HG03460 (cell line): Measurements from ENCODE around the gene TCF20.

Source experiments
- ATAC-seq: cut with Tn5 transposase; IDR thresholded peaks from one replicate; pipeline ENCODE4 v1.9.1; 2021; ENCODE audit not compliant: unreplicated experiment

TCF20 gene

DNA sequence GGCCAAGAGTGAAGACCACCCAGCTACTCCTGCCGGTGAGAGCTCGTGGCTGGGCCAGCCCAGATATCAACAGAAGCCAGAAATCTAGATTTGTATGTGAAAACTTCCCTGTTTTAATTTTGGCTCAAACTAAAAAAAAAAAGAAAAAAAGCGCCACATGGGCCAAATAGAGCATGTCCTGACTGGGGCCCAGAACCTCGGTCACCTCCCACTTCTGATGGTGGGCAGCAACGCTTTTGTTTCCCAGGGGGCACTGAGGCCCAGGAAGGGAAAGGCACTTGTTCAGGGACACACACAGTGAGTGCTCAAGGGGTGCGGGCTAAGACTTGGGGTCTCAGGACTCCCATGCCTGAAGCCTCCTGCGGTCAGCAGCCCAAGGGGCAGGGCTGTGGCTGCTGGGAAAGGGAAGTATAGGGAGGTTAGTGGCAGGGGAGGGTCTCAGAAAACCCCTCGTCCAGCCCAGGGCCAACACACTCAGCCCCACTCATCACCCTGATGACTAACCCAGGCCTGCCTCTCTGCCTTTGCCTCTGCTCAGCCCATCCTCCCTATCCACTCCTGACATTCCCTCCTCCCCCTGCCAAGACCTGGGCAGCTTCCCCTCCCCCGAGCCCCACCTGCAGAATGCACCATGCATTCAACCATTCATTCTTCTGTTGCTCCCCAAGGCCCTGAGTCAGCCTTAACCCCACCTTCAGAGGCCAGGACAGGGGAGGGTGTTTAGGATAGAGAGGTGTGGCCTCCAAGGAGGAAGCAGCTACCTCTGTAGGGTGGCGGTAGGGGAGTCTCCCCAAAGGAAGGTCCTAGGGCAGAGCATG, 30.0 kb upstream of the TCF20 start:
- no peak for ATAC-seq

DNA sequence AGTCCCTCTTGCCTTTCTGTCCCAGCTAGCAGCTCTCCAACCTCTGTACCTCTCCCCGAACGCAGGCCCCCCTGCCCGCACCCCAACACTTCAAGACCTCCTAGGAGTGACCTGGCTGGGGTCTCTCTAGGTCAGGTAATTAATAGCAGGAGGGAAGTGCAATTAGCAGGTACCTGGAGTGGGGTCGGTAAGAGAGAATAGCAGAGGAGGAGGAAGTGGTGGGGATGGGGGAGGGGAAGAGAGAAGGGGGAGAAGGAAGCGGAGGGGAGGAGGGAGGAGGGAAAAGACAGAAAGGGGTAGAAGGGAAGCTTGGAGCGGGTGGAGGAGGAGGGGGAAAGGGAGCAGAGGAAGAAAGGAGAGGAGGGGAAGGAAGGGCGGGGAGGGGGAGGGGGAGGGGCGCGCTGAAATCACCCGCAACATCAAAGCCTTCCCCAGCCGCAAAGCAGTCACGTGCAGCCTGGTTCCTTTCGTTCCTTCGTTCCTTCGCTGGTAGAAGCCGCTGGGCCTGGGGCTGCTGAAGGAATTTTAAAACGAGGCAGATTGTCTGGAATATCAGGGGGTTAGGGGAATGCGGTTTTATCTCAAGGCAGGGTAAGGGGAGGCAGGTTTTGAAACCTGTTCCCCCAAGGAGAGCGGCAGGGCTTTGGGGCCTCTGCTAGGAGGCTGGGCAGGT, 29.3 kb upstream of the TCF20 start:
- ATAC-seq, result no peak

DNA sequence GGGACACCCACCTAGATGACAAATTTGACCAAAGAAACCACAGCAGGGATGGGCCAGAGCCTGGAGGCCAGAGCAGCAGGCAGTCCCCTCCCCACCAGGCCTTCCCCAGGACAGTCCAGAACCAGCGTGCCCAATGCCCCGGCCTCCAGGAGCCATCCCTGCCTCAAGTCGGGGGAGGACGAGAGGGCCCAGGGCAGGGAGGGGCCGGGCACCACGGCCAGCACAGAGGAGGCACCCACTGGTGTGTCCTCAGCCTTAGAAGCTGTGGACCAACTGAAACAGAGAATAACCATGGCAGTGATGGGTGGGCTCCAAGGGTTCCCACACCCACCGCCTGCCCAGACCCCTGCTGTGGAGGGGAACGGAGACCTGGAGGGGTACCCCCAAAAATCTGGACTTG, 28.3 kb upstream of the TCF20 start:
- ATAC-seq, result no peak

DNA sequence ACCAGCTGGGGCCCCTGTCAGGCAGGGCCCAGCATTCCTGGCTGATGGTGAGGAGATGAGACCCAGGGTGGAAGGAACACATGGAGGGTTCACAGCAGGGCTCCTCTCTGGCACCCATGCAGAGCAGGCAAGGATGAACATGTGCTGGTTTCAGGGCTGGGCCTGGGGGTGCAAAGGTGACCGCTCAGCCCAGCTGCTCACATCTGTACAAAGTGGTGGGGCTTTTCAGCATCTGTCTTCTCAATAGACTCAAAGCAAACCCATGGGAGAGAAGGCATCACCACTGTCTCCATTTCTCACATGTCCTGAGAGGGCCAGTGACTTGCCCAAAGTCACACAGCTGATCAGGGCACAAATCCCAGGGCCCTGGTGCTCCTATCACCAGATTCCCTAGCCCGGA, 27.3 kb upstream of the TCF20 start:
- ATAC-seq, result no peak

DNA sequence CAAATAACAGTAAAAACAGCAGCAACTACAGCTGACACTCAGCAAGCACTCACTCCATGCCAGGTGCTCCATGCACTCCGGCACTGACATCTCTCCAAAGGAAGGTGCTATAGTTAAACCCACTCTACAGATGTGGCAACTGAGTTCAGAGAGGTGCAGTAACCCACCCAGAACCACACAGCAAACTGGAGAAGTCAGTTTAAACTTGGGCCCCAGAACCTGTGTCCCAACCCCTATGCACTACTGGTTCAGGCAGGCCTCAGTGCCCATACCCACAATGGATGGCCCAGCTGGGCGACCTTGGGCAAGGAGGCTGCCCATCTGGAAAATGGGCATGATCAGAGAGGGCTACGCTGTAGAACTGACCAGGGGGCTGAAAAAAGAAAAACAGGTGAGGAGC, 26.4 kb upstream of the TCF20 start:
- ATAC-seq, result no peak

DNA sequence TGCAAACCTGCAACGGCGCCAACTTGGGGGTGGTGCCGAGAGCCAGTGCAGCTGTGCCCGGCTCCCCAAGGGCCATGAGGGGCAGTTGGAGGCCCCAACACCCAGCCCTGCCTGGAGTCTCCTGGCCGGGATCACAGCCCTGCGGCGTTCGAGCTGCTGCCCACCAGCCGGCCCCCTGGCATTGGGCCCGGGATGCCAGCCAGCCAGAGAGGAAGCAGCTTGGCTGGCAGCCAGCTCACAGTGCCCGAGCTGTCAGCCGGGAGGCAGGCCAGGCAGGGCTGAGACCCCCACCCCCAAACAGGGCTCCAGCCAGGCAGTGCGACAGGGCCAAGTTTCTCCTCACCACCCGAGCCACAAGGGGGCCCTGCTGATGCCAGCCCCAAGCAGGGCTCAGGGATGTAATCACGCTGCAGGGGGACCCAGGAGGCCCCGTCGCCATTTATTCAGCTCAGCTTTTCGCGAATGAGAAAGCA, 26.0 kb upstream of the TCF20 start:
- no peak for ATAC-seq

DNA sequence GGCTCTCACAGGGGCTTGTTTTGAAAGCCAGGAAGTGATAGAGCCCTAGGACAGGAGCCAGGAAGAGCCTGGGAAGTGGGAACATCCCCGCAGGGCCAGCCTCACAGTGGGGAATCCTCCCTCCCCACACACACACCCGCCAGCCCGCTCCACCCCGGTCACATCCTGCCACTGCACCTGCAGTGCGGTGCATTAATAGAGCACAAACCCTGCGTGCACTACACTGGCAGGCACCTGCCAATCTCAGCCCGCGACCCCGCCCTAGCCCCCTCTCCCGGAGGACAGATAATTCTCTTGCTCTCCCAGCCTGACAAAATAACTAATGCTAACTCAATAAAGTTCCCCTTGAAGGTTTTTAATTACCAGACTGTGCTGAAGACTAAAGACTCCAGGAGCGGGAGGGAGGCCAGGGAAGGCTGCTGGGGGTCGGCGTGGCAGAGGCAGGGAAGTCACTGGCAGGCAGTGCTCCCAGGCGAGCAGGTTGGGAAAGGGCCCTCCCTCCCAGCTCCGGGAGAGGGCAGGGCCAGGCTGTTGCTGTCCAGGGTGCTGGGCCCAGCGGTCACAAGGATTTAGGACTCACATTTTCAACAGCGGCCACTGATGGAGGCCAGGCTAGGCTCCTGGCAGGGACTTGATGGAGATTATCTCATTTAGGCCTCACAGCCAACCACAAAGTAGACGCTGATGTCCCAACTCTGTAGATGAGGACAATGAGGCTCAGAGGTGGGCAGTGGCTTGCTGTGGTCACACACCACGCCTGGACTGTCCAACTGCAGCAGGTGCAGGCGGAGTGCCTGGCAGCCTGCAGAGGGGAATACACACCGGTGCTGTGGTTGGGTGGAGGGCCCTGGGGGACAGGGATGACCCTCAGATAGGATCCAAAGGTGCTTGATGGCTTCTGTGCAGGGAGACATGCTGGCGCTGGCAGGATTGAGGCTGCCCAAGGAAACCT, 23.9 kb upstream of the TCF20 start:
- ATAC-seq, result no peak

DNA sequence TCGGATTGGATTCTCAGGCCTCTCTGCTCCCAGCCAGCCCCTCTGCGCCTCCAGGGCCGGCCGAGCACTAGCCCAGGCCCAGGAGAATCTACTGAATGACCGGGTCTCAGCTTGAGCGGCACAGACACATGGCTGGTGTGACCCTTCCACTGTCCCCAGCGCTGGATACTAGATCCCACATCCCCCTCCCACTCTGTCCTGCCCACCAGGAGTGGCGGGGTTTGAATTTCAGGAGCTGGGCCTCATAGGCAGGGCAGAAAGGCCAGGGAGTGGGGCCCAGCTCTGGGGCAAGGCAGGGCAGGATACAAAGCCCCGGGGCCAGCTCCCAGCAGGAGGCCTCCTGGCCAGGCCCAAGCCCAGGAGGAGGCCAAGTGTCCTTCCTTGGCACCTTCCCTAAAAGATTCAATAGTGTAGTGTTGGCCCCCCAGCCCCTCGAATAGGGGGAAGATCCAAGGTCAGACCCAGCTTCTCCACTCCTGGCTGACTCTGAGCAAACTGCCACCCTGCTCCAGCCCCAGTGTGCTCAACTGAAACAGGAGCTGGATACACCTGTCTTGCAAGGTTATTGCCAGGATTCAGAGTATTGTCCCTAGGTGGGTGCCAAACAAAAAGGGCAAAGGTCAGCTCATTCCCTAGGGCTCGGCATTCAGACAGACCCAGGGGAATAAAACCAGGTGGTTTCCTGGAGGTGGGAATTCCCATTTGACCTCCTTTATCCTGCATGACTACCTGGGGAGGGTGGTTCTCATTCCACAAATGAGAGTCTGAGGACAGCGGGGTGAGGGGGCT, 22.5 kb upstream of the TCF20 start:
- no peak for ATAC-seq

DNA sequence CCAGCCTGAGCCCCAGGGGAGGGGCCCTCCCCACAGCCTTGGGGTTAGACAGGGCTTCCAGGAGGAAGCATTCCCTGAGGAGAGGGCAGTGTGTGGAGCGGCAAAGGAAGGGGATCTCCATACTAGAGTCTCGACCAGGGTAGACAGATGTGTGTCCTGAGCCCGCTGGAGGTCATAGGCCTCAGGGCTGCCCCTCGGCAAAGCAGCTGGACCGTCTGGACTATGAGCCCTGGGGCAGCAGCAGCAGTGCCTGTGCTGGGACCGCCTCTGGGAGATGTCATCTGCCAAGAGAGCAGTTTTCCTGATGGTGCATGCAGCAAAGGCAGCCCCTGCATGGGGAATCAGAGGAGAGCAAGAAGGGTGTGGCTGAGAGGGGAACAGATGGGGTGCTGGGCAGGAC, 20.8 kb upstream of the TCF20 start:
- ATAC-seq, result no peak

DNA sequence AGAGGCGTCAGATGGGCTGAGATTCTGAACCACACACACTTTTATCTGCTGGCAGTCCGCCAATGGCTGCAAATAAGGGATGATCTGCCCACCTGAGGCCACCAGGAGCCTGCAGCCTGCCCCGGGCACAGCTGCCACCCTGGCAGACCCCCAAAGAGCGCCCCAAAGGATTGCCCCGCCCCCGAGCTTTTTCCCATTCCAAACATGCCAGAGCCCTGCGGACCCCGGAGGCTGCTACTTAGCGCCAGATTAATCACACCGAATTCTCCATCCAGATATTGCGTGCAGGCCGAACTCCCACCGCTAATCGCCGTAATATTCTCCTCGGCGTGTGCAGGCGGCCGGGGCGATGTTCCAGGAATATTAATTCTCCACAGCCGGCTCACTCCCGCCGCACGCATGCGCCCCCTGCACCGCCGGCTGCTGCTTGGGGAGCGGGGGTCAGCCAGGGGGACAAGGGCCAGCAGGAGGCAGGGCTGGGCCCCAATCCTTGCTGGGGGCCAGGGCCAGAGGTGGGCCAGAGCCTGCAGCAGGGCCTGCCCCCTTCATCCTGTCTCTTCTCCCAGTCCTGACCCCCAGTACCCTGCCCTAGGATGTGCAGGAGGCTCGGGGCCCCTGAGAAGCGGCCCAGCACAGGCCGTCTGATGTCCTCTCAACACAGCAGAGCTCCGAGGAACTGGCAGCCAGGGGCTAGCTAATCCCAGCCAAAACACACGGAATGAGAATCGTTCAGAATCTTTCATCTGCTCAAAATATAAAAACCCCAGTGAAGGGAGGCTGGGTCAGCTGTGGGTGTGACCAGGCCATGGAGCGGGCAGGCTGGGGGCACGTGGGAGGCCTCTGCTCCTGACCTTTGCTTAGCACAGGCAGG, 19.5 kb upstream of the TCF20 start:
- ATAC-seq, result no peak

DNA sequence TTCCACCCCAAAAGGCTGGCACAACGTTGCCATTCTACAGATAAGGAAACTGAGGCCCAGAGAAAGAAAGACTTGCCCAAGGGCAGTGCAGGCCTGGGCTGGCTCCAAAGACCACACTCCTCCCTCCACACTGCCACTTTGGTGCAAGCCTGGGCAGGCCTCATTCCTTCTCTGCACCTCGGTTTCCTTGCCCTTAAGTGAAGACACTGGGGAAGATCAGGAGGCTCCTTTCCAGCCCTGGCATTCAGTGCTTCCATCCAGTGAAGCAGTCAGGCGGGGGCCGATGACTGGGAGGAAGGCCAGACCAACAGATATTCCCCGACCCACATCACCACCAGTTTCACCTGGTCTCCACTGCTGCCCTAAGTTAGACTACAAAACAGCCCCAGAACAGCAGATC, 18.3 kb upstream of the TCF20 start:
- ATAC-seq, result no peak

DNA sequence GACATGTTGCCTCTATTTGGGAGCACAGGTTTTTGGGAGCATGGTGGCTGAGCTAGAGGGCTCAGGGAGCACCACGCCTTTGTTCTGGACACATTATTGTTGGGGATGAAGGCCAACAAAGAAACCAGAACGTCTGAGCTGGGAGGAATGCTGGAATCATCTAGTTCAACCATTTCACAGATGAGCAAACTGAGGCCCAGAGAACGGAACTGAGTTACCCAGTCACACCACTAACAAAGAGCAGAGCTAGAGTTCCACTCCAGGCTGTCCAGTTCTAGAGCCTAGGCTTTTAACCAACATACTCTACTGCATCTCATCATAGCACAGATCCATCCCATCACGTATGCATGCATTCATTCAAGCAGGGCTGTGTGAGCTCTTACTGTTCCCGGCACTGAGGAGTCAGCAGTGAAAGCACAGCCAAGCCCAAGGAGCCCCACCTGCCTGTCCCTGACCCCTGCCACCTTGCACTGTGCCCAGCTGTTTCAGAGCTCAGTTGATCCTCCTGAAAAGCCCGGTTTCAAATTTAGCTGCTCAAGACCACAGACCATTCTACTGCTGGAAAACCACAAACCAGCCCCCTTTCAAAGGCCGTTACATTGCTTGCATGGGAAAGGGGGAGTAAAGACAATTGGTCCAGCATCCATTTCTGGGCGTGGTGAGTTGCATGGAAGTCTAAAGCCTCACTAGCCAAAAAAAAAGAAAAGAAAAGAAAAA, 16.9 kb upstream of the TCF20 start:
- no peak for ATAC-seq

DNA sequence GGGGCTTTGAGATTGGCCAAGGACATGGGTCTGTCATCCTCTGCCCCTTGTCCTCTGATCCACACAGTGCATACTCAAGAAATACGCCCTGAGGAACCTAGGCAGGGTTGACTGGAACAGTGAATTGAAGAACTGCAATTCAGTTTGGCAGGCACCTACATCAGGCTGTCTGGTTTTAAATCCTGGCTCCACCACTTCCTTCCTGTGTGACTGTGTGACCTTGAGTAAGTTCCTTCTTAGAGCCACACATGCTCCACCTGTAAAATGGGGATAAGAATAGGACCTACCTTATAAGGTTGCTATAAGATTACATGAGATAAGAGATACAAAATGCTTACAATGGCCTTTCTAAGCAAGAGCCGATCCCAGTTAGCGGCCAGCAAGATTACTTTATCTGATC, 15.8 kb upstream of the TCF20 start:
- no peak for ATAC-seq

DNA sequence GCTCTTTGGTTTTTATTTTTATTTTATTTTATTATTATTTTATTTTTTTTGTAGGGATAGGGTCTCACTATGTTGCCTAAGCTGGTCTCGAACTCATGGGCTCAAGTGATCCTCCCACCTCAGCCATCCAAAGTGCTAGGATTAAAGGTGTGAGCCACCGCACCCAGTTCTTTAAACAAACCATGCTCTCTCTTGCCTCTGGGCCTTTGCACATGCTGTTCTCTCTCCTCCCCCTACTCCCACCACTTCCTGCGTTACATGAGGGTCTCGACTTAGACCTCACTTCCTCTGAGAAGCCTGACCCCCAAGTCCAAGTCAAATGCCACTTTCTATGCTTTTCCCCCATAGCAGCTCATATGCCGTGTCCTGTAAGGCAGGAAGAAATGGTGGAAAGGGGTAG, 15.2 kb upstream of the TCF20 start:
- no peak for ATAC-seq

DNA sequence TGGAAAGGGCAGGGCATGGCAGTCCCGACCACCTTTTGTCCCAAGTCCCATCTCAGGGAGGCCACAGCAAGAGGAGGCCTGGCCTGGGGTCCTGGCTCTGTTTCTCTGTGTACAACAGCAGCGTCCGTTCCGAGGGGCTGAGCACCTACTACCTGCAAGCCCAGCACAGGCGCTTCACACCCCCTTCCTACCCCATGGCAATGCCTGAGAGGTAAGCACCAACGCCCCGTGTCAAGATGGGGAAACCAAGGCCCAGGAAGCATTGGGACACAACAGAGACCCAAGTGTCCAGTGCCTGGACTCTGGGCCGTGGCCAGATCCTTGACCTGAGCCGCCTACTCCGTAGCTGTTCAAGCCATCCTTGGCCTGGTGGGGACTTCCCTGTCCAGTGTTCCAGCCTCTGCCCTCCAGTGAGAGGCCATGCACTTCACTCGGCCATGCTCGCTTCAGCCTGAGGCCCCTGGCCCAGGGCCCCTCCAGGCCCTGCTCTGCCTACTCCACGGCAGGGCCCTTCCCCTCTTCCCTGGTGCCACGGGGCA, 14.3 kb upstream of the TCF20 start:
- no peak for ATAC-seq

DNA sequence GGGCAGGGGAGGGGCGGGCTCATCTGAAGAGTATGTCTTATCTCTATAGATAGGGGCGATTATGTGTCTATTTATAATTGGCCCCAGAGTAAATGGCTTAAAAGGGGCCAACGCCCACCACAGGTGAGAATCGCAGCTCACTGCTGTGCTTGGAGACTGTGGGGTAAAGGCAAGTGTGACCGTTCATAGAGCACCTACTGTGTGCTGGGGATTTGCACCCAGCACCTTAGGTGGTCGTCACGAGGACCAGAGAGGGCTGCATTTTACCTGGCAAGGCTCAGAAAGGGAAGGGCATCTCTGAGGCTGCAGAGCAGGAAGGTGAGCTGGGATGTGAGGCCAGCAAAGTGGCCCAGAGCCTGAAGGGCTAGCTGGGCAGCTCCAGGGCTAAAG, 13.7 kb upstream of the TCF20 start:
- no peak for ATAC-seq

DNA sequence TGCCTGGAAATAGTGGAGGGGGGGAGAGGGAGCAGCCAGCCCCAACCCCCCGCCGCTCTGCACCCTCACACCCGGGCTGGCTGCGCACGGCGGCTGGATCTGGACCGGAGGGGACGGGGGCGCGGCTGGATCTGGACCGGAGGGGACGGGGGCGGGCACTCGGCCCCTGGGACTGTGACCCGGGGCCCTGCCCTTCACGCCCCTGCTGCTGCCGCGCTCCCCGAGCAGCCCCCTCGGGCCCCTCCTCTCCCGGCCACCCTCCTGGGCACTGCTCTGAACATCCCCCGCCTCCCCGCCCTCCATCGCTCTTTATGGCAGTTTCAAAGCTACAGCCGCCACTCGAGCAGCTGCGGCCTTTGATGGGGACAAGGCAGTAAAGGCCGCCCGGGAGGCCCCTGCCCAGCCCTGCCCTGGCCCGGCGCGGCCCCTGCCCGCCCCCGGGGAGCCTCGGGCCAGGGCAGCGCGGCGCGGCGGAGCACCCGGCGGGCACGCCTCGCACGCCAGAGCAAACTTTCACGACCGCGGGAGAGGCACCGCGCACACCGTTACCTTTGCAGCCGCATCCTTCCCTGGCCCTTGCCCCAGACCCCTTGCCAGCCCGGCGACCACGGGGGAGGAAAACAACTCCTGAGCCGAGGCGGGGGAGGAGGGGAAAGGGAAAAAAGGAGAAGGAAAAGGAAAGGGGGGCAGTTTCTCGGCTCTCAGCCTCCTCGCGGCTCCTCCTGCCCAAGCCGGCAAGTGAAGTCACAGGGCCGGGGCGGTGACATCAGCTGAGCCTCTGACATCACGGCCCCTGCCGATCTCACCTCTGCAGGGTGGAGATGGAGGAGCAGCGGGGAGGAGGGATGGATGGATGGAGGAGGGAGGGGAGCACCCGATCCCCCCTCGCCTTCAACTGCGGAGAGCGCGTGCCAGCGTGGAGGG, 13.1 kb upstream of the TCF20 start:
- ATAC-seq, result no peak

DNA sequence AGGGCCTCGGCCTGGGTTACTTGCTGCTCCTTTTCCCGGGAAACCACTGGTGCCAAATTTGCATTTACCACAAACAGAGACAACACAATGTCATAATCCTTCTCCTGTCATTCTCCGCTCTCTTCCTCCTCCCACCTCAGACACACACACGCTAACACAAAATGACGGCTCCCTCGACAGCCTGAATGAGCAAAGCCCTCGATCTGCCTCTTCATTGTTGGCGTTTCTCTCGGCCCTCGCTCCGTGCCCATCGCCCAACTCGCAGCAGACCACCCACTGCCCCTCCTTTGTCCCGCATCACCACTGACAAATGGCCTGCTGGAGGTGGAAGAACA, 12.5 kb upstream of the TCF20 start:
- no peak for ATAC-seq
